ENCODE results near the gene SWSAP1.

The SWSAP1 gene

DNA sequence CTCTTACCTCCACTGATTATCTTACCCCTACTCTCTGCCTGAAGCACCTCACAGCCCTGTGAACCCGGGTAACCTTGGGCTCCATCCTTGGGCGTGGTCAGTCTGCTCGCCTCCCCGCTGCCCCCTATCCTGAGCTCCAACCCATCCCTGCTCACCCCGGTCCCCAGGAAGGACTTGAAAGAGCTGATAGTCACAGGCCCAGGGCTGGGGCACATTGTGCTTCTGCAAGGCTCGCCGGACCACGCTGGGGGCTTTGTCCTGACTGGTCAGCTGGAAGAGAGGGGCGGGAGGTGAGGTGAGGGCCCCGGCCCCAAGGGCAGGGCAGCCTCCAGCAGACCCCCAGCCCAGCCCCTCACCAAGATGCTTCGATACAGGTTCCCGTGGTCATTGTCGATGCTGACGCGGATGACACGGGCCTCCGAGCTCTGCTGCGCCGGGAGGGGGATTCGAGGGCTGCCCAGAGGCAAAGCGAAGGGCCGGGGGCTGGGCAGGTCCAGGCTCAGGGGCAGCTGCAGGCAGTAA, 22.7 kb downstream of the SWSAP1 start:
- TF ChIP-seq, protein P1, sequence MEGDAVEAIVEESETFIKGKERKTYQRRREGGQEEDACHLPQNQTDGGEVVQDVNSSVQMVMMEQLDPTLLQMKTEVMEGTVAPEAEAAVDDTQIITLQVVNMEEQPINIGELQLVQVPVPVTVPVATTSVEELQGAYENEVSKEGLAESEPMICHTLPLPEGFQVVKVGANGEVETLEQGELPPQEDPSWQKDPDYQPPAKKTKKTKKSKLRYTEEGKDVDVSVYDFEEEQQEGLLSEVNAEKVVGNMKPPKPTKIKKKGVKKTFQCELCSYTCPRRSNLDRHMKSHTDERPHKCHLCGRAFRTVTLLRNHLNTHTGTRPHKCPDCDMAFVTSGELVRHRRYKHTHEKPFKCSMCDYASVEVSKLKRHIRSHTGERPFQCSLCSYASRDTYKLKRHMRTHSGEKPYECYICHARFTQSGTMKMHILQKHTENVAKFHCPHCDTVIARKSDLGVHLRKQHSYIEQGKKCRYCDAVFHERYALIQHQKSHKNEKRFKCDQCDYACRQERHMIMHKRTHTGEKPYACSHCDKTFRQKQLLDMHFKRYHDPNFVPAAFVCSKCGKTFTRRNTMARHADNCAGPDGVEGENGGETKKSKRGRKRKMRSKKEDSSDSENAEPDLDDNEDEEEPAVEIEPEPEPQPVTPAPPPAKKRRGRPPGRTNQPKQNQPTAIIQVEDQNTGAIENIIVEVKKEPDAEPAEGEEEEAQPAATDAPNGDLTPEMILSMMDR (IDR thresholded peaks at IDR 0.05) = no peak
- peaks cover 4% of the 10 kb centered on the region for H3K27me3 ChIP-seq
- no peaks in the 10 kb centered on the region for H3K9me3 ChIP-seq
- no peaks in the 10 kb centered on the region for H3K36me3 ChIP-seq
- H3K27ac ChIP-seq = no peak overlapping the region
- H3K4me1 ChIP-seq (ENCODE audit: control insufficient read depth in 1 of 2, insufficient read depth in 1 of 2, low read depth in 1 of 2, low read length in 1 of 2) = peaks cover 4% of the 10 kb centered on the region in 2 experiments
- no peak overlapping the region for H3K4me3 ChIP-seq (ENCODE audit: low read depth in 1 of 2, low read length in 1 of 2)

GRCh38 chr19:11399667-11400066, 25.2 kb downstream of the SWSAP1 start:
- Histone ChIP-seq H3K36me3 (no peaks in the 10 kb centered on the region), H3K9me3 (no peaks in the 10 kb centered on the region), H3K4me3 (ENCODE audit: low read depth in 1 of 2, low read length in 1 of 2) (no peak overlapping the region), H3K4me1 (ENCODE audit: control insufficient read depth in 1 of 2, insufficient read depth in 1 of 2, low read depth in 1 of 2, low read length in 1 of 2) (peaks cover 4% of the 10 kb centered on the region in 2 experiments), H3K27ac (no peak overlapping the region), H3K27me3 (peaks cover 4% of the 10 kb centered on the region)
- TF ChIP-seq, protein P1 (IDR thresholded peaks at IDR 0.05) = no peak

DNA sequence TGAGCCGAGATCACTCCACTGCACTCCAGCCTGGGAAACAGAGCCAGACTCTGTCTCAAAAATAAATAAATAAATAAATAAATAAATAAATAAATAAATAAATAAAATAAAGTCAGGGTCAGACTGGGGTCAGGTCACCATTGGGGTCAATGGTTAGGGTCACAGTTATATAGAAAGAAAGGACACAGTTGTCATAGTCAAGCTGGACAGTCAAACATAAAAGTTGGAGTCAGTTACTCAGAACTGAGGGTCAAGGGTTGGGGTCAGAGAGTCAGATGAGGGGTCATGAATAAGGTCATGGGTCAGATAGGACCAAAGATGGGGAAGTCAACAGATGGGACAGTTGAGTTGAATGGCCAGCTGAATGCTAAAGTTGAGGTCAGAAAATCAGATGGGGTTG, 26.3 kb downstream of the SWSAP1 start:
- Histone ChIP-seq H3K4me3 (ENCODE audit: low read depth in 1 of 2, low read length in 1 of 2) (no peak overlapping the region), H3K36me3 (no peaks in the 10 kb centered on the region), H3K4me1 (ENCODE audit: control insufficient read depth in 1 of 2, insufficient read depth in 1 of 2, low read depth in 1 of 2, low read length in 1 of 2) (peaks cover under 1% of the 10 kb centered on the region in 2 experiments), H3K27ac (no peak overlapping the region), H3K9me3 (no peaks in the 10 kb centered on the region), H3K27me3 (peaks cover 13% of the 10 kb centered on the region)
- TF ChIP-seq, protein P1 (IDR thresholded peaks at IDR 0.05) = no peak

DNA sequence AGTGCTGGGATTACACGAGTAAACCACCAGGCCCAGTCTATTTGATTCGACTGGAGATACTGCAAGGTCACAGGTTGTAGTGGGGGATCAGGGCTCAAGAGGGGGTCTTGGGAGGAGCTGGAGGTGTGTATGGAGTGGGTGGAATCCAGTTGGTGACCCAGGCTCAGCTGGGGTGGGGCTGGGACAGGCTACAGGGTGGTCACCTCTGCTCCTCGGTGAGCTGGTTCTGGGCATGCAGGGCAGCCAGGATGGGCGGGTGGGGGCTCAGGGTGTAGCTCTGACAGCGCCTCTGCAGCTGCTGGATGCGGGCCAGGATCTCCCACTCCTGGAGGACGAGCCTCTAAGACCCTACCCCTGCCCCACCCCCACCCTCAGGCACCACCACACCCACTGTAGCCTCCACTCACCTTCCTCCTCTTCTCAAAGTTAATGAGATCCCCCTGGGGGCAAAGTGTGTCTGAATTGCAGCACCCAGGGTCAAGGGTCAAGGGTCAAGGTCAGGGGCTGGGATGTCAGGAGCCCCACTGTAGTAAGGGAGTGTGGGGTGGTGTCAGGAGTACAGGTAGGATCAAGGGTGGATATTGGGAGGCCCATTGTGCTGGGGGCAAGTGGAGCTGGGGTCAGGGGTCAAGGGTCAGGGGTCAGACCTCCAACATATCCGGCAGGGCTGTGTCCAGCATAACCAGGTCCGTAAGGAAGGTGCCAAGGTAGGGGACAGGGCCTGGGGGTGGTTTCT, 27.5 kb downstream of the SWSAP1 start:
- no peak overlapping the region for H3K4me3 ChIP-seq (ENCODE audit: low read depth in 1 of 2, low read length in 1 of 2)
- TF ChIP-seq, protein P1 (IDR thresholded peaks at IDR 0.05) = no peak
- H3K27ac ChIP-seq = no peak overlapping the region
- H3K9me3 ChIP-seq = no peaks in the 10 kb centered on the region
- H3K4me1 ChIP-seq (ENCODE audit: control insufficient read depth in 1 of 2, insufficient read depth in 1 of 2, low read depth in 1 of 2, low read length in 1 of 2) = peaks cover 12 to 13% of the 10 kb centered on the region in 2 experiments
- H3K27me3 ChIP-seq = peaks cover 18% of the 10 kb centered on the region
- H3K36me3 ChIP-seq = no peaks in the 10 kb centered on the region

DNA sequence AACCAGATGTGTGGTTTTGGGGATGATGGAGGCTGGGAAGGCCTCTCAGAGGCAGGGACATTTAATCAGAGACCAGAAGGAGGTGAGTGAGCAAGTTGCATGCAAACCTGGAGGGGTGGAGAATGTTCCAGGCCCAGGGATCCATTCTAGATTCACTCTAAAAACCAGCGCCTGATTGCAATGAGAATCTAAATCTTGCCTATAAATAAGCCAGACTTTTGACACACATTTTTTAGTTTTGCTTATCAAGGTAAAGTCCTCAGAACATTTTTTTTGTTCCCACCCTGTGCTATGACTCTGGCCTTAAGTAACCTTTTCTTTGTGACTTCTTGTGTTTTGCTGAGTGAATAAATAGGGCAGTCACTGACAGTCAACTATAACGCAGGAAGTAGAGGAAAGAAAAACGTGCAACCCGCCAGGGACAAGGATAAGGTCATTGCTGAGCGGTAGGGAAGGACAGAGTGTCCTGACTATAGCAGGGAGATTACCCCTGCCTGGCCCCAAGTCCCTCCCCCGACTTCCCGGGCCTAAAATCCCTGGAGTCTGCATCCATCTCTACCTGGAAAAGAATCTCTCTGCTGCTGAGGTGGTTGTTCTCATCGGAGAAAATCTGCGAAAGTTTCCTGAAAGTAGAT, 30.2 kb downstream of the SWSAP1 start:
- TF ChIP-seq, protein P1 (IDR thresholded peaks at IDR 0.05) = no peak
- no peaks in the 10 kb centered on the region for H3K36me3 ChIP-seq
- H3K4me3 ChIP-seq (ENCODE audit: low read depth in 1 of 2, low read length in 1 of 2) = no peak overlapping the region
- no peaks in the 10 kb centered on the region for H3K9me3 ChIP-seq
- H3K4me1 ChIP-seq (ENCODE audit: control insufficient read depth in 1 of 2, insufficient read depth in 1 of 2, low read depth in 1 of 2, low read length in 1 of 2) = peaks cover 19 to 20% of the 10 kb centered on the region in 2 experiments
- H3K27me3 ChIP-seq = peaks cover 33% of the 10 kb centered on the region
- no peak overlapping the region for H3K27ac ChIP-seq
